Superior temporal gyrus (tissue), 1 donor: Measurements from ENCODE around the gene WFDC1.

Experiments
- DNase-seq: peaks from one replicate; pipeline ENCODE4 v3.0.0-alpha.2; 2016; ENCODE audit errors: extremely low spot score

WFDC1 gene

GRCh38 chr16:84378099-84378498 is 83.4 kb downstream of the WFDC1 start:
- no peak for DNase-seq

- DNase-seq: no peak
Observed at GRCh38 chr16:84378567-84378966, 83.9 kb downstream of the WFDC1 start.

- no peak for DNase-seq
Observed at GRCh38 chr16:84379008-84379708, 84.5 kb downstream of the WFDC1 start.
